ENCODE measurements around the gene HTATIP2.
"Not testable (repeated sequence)": the region's sequence is repeated elsewhere in the genome, so short reads cannot be mapped to it uniquely, and the experiment has no call there.

The HTATIP2 gene

DNA sequence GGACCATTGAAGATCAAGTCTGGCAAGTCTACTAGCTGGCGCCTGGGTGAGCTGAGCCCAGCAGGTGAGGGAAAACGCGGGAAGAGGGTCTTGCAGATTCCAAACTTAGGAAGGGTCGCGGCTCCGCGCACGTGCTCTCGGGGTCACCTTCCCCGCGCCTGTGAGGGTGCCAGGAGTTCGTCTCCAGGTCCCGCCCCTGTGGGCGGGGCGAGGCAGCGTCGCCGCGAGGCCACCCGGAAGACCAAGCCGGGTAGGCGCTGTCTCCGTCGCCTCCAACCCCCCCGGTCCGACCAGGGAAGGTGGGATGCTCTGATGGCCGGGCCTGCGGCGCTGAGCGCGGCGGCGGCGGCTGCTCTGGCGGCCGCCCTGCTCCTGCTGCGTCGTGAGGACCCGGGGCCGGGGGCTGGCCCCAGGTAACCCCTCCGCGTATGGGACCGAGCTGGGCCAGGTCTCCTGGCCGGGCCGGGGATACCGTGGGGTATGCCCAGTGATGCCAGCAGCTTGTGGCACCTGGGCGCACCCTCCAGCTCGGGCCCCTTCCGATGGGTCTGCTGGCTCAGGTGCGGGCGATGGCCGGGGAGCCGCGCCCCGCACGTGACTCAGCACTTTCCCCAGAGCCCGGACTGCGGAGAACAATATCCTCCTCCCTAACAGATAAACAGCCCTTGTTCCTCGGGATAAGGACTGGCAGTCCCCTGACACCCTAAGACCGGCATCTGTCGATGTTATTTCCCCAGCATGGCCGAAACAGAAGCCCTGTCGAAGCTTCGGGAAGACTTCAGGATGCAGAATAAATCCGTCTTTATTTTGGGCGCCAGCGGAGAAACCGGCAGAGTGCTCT is at the start of gene HTATIP2:
Gene HTATIP2, plus strand, starts transcription at position 215 of the 841 bp plus-strand sequence. Its CDS starts 524 bp downstream, at position 739.
- peak; percentile 61 for DNase-seq

DNA sequence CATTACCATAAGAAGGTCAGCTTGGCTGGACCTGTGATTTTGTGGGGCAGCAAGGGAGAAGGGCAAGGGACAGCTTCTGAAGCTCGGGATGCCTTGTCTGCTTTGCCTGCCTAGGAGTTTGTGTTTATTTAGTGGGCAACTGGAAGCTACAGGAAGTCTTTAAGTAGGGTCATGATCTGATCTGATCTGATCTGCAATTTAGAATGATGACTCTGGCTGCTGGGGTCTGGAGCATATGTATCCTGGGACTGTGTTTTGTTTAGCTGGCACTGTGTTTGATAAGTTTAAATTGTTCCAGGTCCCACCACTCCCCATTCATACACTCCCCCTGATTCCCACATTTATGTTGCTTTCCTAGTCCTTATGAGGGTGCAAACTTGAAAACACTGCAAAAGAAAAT is 47.7 kb upstream of the HTATIP2 start:
- DNase-seq, result no peak

DNA sequence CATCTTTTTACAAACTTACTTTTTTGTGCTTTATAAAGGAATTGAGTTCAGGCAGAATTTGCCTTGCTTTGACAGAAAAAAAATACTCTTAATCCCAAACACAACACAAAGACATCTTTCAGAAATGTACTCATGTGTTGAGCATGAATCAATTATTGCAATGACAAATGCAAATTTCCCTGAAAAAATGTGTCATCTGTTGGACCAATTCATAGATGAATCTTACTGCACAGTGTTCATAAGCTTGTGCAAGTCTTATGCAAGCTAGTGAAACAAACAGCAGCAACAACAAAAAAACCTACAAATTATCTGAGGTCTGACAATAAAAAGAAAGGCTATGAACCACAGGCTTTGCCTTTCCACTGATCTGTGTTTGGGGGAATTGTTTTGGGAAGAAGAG is 42.3 kb upstream of the HTATIP2 start:
- DNase-seq, result no peak

DNA sequence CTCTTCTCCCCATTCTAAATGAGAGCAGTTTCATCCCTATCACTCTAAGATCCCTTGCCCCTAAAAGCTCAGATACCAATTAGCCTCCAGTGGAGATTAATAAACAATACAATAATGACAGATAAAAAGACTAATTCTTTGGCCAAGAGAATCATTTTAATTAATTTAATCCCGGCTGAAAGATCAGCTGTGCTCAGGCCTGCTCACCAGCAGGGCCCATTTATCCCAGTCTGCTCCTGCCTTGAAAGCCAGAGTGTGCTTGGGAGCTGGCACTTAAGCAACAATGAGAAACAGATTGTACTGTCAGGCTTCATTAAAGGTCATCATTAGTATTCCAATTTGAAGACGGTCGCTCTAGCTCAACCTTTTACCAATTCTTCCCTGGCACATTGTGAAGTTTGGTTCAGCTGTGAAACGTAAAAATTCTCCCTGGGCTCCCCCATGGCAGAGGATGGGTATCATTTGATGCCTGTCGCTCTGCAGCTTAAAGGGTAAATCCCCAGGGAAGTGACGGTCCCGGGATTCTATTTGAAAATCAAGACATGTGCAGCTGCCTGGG is 36.1 kb upstream of the HTATIP2 start:
- DNase-seq, result no peak

DNA sequence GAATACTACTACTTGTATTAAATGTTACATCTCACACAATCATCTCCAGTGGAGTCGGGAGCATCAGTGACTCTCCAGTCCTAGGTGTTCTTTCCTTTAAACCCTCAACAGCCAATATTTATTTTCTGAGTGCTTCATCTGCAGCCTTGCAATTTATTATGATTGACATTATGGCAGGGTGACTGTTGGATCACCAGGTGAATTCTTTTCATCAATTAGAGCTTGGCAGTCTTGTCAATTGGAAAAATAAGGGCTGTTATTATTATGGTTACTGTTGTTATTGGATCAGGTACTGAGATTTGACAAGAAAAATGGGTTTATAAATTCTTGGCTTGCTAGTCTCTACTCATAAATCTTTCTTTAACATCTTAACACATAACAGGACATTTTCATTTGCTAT is 27.5 kb upstream of the HTATIP2 start:
- DNase-seq, result no peak

DNA sequence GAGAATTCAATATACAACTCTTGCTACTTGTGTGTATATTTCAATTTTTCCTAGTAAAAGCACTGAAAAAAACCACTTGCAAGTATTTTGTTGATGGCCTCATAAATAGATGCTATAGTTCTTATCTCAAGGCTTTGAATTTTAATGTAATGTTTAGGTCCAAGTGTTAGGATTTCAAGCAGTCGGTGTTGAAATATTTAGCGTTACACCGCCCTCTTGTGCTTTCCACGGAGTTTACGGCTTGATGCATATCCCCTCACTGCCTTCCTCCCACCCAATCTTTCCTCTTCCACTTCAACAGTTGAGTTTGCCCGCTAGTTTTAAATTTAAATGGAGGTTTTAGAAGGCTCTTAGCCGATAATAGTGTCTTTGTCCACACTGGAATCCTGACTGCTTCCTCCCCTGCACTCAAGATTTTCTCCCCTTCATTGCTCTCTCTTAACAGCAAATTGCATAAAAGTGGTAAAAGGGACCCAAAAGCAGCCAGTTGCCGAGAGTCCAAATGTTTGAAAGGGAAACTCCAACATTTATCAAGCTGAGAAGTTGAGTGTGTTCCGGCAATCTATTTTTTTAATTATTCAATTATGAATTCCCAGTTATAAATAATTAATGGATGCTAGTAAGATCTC is 25.9 kb upstream of the HTATIP2 start:
- no peak for DNase-seq

DNA sequence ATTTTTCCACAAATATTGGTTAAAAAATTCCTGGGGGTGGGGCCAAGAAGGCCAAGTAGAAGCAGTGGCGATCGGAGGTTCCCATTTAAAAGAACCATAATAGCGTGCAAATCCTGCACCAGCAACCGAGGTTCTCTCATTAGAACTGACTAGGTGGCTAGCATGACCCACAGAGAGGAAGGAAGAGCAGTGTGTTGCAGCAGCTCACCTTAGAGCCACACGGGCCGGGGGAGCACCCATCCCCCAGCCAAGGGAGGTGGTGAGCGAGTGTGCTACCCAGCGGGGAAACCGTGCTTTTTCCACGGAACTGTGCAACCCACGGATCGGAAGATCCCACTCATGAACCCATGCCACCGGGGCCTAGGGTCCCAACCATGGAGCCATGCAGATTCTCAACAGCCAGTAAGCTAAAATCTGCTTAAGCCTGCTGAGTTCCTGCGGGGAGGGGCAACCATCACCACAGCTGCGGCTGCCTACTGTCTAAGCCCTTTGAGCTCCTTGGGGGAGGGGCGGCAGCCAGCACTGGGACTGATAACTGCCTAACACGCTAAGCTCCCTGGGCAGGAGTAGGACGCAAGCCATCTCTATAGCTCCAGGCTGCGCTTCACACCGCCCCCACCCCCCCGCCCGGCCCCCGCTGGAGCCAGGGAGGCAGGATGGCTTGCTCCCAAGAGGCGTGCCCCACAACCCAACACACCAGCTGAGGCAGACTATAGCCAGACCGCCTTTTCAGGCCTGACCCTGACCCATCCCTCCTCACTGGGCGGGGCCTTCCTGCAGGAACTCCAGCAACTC is 21.0 kb upstream of the HTATIP2 start:
- no peak for DNase-seq

DNA sequence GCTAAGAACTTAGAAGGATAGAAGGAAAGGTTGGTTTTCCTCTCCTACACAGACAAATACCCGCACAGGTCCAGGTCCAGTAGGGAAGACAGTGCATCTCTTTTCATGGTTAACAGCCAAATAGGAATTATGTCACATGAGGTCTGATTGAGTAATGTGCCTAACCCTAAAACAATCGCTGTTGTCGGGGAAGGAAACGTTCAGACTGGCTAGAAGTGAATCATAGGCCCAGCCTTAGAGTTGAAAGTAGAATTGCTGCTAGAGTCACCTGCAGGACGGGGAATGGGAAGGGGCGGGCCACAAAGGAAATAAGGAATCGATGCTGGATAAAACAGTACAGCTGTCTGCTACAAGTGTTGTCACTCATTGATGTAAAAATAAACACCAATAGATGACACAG is 12.4 kb upstream of the HTATIP2 start:
- DNase-seq, result no peak

DNA sequence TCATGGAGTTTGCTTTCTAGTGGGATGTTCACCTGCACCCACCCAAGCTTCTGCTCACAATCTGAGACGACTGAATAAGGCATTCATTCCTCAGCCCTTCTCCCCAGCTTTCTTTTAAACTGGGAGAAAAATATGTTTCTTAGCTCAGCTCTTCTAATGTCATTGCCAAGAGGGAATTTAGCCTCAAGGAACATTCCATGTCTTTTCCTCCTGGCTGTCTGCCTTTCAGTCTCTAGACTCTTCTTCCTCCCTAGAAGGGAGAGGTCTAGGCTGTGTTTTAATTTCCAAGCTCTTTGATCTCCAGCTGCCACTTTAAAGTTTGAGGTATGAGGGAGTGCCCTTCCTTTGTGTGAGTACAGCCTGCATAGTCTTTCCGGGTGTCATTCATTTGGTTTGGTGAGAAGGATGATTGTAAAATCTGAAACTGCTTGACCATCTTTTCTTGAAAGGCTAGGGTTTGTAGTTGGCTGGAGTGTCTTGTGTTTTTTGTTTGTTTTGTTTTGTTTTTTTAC is 11.7 kb upstream of the HTATIP2 start:
- DNase-seq, result no peak

DNA sequence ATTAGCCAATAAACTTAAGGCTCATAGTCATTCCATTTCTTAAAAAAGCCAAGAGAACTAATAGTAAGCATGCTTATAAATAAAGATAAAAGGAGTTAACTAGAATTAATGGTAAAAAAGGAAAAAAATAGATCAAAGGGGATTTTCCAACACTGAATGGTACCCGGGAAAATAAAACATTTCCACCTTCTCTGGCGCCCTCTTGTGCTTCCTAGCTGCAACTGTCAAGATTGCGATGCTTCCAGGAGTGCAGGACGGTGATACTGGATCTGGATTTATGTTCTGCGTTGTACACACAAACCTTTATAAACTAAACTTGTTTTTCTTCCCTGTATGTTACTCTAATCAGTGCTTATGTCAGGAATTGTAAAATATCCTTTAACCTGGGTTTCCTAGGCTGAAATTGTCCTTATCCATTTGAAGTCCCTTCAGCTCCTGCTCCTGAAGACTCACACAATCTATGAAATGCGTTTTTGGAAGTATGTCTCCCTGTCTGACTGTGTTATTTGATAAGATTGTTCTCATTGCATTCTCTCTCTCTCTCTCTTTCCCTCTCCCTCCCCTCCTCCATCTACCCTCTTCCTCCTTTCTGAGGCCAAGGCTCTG is 9.6 kb upstream of the HTATIP2 start:
- DNase-seq, result no peak

DNA sequence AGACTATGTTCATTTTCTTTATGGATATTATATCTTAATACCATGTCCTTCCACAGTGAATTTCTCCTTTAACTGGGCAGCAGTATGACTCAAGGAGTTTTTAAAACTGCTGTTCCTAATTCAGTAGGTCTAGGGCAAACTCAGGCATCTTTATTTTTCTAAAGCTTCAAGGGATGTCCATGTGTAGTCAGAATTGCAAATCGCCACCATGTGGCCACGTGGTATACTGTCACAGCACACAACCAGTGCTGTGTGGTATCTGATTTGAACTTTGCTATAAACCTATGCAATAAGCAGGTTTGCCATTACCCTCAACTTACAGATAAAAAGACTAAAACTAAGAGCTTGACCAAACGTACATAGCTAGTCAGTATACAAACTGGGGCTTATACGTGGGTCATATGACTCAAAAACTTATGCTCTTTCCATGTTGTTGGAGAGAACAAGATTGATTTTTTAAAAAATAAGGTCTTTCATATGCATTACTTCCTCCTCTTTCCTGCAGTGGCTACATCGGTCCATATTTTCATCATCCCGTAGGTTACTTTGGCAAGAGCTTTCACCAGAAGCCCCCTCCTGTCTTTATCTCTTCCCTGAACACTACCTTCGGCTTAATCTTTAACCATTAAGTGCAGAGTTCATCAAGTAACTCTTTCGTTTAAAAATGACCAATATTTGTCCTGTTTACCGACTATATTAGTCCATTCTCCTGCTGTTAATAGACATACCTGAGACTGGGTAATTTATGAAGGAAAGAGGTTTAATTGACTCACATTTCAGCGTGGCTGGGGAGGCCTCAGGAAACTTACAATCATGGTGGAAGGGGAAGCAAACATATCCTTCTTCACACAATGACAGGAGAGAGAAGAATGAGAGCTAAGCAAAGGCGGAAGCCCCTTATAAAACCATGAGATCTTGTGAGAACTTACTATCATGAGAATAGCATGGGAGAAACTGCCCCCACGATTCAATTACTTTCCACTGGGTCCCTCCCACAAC is 8.0 kb upstream of the HTATIP2 start:
- no peak for DNase-seq

DNA sequence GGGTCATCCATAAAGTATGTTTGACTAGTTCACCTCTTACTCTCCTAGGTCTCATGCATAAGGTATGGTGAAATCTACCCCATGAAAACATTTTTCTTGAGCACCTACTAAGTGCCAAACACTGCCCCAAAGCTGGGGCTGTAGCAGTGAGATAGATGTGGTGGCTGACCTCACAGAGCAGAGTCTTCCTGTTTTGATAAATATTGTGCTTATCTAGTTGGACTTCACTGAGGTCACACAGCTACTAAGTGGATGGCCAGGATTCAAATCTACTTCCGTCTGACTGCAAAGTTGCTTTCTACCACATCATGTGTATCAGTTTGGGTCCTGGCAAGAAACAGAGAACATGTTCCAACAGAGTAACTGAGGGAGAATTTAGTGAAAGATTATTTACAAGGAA is 6.4 kb upstream of the HTATIP2 start:
- no peak for DNase-seq

DNA sequence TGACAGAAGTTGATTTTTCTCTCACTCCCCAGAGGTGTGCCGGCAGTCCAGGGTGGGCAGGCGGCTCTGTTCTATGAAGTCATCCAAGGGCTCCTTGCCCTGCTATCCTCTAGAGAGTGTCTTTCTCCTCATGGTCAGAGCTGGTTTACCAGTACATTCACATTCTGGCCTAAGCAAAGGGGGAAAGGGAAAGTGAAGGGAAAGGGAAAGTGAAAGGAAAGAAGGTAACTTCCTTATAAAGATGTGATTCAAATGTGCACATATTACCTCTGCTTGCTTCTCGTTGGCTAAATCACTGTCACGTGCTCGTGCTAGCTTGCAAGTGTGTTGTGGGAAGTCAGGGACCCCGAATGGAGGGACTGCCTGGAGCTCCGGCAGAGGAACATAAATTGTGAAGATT is 2.9 kb upstream of the HTATIP2 start:
- no peak for DNase-seq

DNA sequence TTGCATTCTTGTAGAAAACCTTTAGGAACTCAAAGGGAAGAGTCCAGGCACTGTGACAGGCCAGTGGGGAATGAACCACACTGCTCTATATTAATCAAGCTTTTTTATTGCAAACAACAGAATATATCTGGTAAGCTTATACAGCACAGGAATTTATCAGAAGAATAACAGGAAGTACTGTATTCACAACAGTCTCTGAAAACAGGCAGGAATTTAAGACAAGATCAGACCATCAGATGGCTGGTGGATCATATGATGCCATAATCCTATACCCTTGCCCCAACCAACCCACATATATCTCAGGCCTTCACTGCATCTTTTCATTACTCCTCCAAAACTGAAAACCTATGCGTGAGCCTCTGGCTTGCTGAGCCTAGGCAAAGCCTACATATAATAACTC is 1.0 kb upstream of the HTATIP2 start:
- DNase-seq, result no peak

DNA sequence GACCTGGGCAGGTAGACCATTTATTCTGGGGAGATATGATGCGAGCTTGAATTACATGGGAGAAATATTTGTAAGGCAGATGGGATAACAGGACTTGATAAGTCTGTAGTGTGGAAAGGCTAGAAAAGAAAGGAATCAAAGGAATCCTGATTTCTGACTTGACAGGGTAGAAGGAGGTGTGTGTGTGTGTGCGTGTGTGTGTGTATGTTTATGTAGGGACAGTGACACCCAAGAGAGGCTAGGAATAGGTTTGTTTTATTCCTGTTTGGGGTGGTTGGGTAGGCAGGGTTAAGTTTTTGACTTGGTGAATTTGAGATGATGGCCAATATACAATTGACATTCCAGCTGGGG is 390 bp upstream of the HTATIP2 start:
- no peak for DNase-seq

DNA sequence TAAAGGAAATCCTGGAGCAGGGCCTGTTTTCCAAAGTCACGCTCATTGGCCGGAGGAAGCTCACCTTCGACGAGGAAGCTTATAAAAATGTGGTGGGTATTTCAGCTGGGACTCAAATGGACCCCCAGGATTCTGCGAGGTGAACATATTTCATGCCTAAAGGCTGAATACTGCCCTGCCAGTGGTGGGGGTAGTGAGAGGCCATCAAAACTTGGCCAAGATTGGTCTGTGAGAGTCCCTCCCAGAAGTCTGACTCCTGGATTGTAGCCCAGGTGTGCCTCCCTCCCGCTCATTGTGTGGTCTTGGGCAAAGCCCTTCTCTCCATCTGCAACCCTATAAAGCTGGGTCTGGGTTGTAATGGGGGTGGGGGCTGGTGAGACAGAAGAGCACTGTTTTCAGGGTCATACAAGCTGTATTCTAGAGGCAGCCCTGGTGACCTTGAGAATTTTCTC is 853 bp downstream of the HTATIP2 start:
- DNase-seq, result no peak

DNA sequence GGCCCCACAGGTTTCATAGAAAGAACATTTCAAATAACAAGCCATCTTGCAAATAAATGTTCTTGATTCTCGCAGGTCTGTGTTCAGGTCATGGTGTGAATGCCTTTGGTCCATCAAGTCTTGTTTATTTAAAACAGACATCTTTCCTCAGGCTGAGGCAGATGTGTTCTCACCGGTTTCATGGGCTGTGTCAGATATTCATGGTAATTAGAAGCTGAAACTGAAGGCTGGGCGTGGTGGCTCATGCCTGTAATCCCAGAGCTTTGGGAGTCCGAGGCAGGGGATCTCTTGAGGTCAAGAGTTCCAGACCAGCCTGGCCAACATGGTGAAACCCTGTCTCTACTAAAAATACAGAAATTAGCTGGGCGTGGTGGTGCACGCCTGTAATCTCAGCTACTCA is 2.0 kb downstream of the HTATIP2 start:
- not testable (repeated sequence) for DNase-seq

DNA sequence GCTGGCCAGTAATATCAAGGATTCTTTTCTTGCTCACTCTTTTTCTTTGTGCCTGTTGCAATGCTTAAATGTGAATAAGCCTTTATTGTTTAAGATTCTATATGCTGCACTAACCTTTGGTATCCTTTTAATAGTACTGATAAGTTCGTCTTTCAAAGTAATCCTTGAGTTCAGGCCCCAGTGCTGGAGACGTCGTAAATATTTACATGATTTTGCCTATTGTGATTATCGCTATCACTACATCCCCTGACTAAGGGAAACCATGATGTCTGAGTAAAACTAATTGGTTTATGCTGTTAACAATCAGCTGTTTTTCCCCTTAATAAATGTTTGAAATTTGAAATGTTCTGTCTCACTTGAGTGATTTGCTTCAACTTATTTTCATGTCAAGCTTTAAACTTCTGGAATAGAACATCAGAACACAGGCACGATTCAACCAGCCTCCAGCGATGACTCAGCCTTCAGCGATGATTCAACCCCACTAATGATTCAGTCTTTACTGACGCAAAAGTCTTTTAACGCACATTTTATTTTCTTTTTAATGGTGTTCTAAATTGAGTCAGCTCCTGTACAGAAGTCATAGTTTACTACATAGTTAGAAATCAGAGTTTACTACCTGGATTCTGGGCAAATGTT is 3.9 kb downstream of the HTATIP2 start:
- DNase-seq, result peak; percentile 76

DNA sequence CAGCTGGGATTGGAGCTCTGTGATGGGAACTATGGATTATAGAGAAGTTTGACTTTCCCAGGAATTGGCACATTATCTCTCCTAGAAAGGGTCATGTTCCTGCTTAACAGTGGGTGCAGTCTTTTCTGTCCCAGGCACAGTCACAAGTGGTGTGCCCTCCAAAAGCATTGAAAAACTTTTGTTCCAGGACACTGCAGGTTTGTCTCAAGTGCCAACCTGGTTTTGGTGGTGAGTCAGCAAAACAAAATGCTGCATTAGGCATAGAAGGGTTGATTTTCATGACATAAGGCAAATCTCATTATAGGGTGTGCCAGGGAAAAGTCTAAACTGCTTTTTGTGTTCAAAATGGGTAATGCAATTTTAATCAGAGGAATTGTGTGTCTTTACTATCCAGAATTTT is 4.9 kb downstream of the HTATIP2 start:
- DNase-seq, result no peak

DNA sequence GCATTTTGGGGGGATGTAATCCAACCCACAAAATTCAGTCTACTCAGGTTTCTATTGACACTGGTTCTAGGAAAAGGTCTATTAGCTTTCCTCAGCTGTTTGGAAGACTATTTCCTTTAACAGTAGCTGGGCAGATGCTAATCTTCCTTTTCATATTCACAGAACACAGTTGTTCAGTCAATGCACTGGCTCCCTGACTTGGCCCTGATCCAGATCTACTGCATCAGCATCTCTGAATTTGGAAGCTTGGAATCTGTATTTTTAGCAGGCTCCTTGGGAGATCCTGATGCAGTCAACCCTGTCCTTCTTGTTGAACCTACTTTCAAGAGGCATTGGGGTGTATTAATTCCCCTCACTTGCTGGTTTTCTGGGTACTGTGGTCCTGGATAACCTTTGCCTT is 6.3 kb downstream of the HTATIP2 start:
- DNase-seq, result no peak

DNA sequence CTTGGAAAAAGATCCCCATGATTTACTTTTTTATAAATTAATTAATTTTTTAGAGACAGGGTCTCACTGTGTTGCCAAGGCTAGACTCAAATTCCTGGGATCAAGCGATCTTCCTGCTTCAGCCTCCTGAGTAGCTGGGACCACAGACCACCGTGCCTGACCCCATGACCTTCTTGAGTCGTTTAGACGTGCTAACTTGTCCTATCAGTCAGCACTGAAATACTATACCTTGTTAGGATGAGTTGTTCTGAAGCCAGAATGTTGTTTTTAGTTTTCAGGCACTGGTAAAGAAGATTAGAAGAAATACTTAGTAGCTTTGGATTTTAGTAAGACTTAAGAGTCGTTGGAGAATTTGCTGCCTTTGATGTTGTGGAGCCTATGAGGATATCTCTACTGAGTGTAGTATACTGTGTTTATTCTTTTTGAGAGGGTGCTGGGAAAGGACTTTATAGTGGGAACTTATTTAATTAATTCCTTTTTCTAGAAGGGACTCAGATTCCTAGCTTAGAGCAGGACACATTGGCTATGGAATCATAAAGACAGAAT is 8.6 kb downstream of the HTATIP2 start:
- DNase-seq, result no peak
